Colon (tissue), 2 donors: Measurements from ENCODE around the gene HIP1.
"Not testable (repeated sequence)": the region's sequence is repeated elsewhere in the genome, so short reads cannot be mapped to it uniquely, and the experiment has no call there.

ENCODE experiments used
- FAIRE-seq: peaks from 2 replicates; lab custom pipeline; 2012; peaks lifted over from hg19 to GRCh38; lab: Jason Lieb, UNC
- donor health status: control.
- donor health status: control.

HIP1 gene

GRCh38 chr7:75738604-75738974 is at the start of gene HIP1:
HIP1 (minus strand) TSS chr7:75738941; CDS start chr7:75738920, 21 bp downstream.
- FAIRE-seq = no peak

- FAIRE-seq = not testable (repeated sequence)
Measured at GRCh38 chr7:75788154-75788847, 49.6 kb upstream of the HIP1 start.

GRCh38 chr7:75783058-75783457 is 44.3 kb upstream of the HIP1 start:
- FAIRE-seq = not testable (repeated sequence)

- FAIRE-seq = not testable (repeated sequence)
Measured at GRCh38 chr7:75780647-75781273, 42.0 kb upstream of the HIP1 start.

GRCh38 chr7:75779516-75779915 is 40.8 kb upstream of the HIP1 start:
- not testable (repeated sequence) for FAIRE-seq

GRCh38 chr7:75779035-75779434 is 40.3 kb upstream of the HIP1 start:
- FAIRE-seq = not testable (repeated sequence)

- FAIRE-seq = no peak
Measured at GRCh38 chr7:75776295-75776971, 37.7 kb upstream of the HIP1 start.

GRCh38 chr7:75773958-75774357 is 35.2 kb upstream of the HIP1 start:
- FAIRE-seq = not testable (repeated sequence)

- FAIRE-seq = no peak
Measured at GRCh38 chr7:75772081-75773077, 33.6 kb upstream of the HIP1 start, which contains the start of gene CCL26. CCL26 (minus strand) TSS chr7:75772211; CDS start chr7:75772176, 35 bp downstream.

- FAIRE-seq = no peak
Measured at GRCh38 chr7:75771224-75771623, 32.5 kb upstream of the HIP1 start.

- no peak for FAIRE-seq
Measured at GRCh38 chr7:75762350-75762917, 23.7 kb upstream of the HIP1 start.

- FAIRE-seq = not testable (repeated sequence)
Measured at GRCh38 chr7:75761801-75762200, 23.1 kb upstream of the HIP1 start.

- FAIRE-seq = no peak
Measured at GRCh38 chr7:75758491-75758890, 19.8 kb upstream of the HIP1 start.

GRCh38 chr7:75757860-75758259 is 19.1 kb upstream of the HIP1 start:
- FAIRE-seq = no peak

GRCh38 chr7:75756991-75757676 is 18.4 kb upstream of the HIP1 start:
- no peak for FAIRE-seq

- FAIRE-seq = no peak
Measured at GRCh38 chr7:75756206-75756990, 17.7 kb upstream of the HIP1 start.

- no peak for FAIRE-seq
Measured at GRCh38 chr7:75743455-75743859, 4.7 kb upstream of the HIP1 start.

GRCh38 chr7:75740846-75741497 is 2.2 kb upstream of the HIP1 start:
- FAIRE-seq = no peak
